Stimulated activated naive CD8-positive, alpha-beta T cell treated with anti-CD3 and anti-CD28 coated beads, Interleukin-15, Interleukin-2, amounts not matched to agents 100 ng/mL and 50 ng/mL, for 24 hours (primary cell): Measurements from ENCODE around the gene UPP1.

Experiments
- H3K27ac Mint-ChIP-seq: one replicate; pipeline ENCODE4 v1.8.0; 2021; ENCODE audit warnings: mild to moderate bottlenecking, mixed read lengths
- H3K27me3 Mint-ChIP-seq: one replicate; pipeline ENCODE4 v1.8.0; 2021; ENCODE audit warnings: mixed read lengths
- H3K36me3 Mint-ChIP-seq: one replicate; pipeline ENCODE4 v1.8.0; 2021; ENCODE audit warnings: low read depth, mixed read lengths
- H3K4me1 Mint-ChIP-seq: one replicate; pipeline ENCODE4 v1.8.0; 2021; ENCODE audit warnings: low read depth, mixed read lengths
- H3K4me3 Mint-ChIP-seq: one replicate; pipeline ENCODE4 v1.8.0; 2021; ENCODE audit warnings: mild to moderate bottlenecking, mixed read lengths
- H3K9me3 Mint-ChIP-seq: one replicate; pipeline ENCODE4 v1.8.0; 2021; ENCODE audit warnings: mixed read lengths

UPP1 gene

GRCh38 chr7:48097521-48098231 lies 8.6 kb downstream of the UPP1 start:
- no peaks in the 10 kb centered on the region for H3K27me3 Mint-ChIP-seq
- H3K9me3 Mint-ChIP-seq, result no peaks in the 10 kb centered on the region
- H3K27ac Mint-ChIP-seq, result peak overlapping the region; percentile 92
- peak overlapping the region; percentile 58 for H3K4me3 Mint-ChIP-seq
- H3K36me3 Mint-ChIP-seq, result peaks cover 75% of the 10 kb centered on the region
- H3K4me1 Mint-ChIP-seq, result peaks cover 69% of the 10 kb centered on the region

GRCh38 chr7:48098846-48099245 lies 9.8 kb downstream of the UPP1 start:
- H3K27me3 Mint-ChIP-seq, result no peaks in the 10 kb centered on the region
- peaks cover 73% of the 10 kb centered on the region for H3K36me3 Mint-ChIP-seq
- H3K9me3 Mint-ChIP-seq, result no peaks in the 10 kb centered on the region
- peak overlapping the region; percentile 92 for H3K27ac Mint-ChIP-seq
- peaks cover 61% of the 10 kb centered on the region for H3K4me1 Mint-ChIP-seq
- H3K4me3 Mint-ChIP-seq, result no peak overlapping the region

GRCh38 chr7:48099781-48100180 lies 10.7 kb downstream of the UPP1 start:
- Mint-ChIP-seq H3K27ac (no peak overlapping the region), H3K4me3 (no peak overlapping the region), H3K36me3 (peaks cover 74% of the 10 kb centered on the region), H3K27me3 (no peaks in the 10 kb centered on the region), H3K4me1 (peaks cover 53% of the 10 kb centered on the region), H3K9me3 (no peaks in the 10 kb centered on the region)

GRCh38 chr7:48101352-48101751 lies 12.3 kb downstream of the UPP1 start:
- Mint-ChIP-seq H3K4me1 (peaks cover 38% of the 10 kb centered on the region), H3K27ac (no peak overlapping the region), H3K4me3 (no peak overlapping the region), H3K9me3 (no peaks in the 10 kb centered on the region), H3K27me3 (no peaks in the 10 kb centered on the region), H3K36me3 (peaks cover 74% of the 10 kb centered on the region)

- no peak overlapping the region for H3K27ac Mint-ChIP-seq
- H3K9me3 Mint-ChIP-seq, result no peaks in the 10 kb centered on the region
- no peaks in the 10 kb centered on the region for H3K27me3 Mint-ChIP-seq
- H3K36me3 Mint-ChIP-seq, result peaks cover 73% of the 10 kb centered on the region
- peaks cover 32% of the 10 kb centered on the region for H3K4me1 Mint-ChIP-seq
- no peak overlapping the region for H3K4me3 Mint-ChIP-seq
These were observed 12.9 kb downstream of the UPP1 start for GRCh38 chr7:48101968-48102367.

GRCh38 chr7:48102530-48102929 lies 13.5 kb downstream of the UPP1 start:
- H3K4me1 Mint-ChIP-seq, result peaks cover 27% of the 10 kb centered on the region
- no peaks in the 10 kb centered on the region for H3K27me3 Mint-ChIP-seq
- H3K36me3 Mint-ChIP-seq, result peaks cover 72% of the 10 kb centered on the region
- no peak overlapping the region for H3K27ac Mint-ChIP-seq
- no peaks in the 10 kb centered on the region for H3K9me3 Mint-ChIP-seq
- H3K4me3 Mint-ChIP-seq, result no peak overlapping the region

- Mint-ChIP-seq H3K4me3 (no peak overlapping the region), H3K27ac (no peak overlapping the region), H3K4me1 (peaks cover 9% of the 10 kb centered on the region), H3K27me3 (no peaks in the 10 kb centered on the region), H3K9me3 (no peaks in the 10 kb centered on the region), H3K36me3 (peaks cover 64% of the 10 kb centered on the region)
These were observed 16.0 kb downstream of the UPP1 start for GRCh38 chr7:48105045-48105444.

GRCh38 chr7:48106906-48107659 lies 18.0 kb downstream of the UPP1 start:
- H3K4me1 Mint-ChIP-seq, result peaks cover 12% of the 10 kb centered on the region
- no peak overlapping the region for H3K4me3 Mint-ChIP-seq
- H3K27me3 Mint-ChIP-seq, result no peaks in the 10 kb centered on the region
- H3K27ac Mint-ChIP-seq, result no peak overlapping the region
- H3K9me3 Mint-ChIP-seq, result no peaks in the 10 kb centered on the region
- peaks cover 59% of the 10 kb centered on the region for H3K36me3 Mint-ChIP-seq

GRCh38 chr7:48107926-48108472 lies 18.9 kb downstream of the UPP1 start:
- Mint-ChIP-seq H3K27me3 (no peaks in the 10 kb centered on the region), H3K4me3 (no peak overlapping the region), H3K27ac (no peak overlapping the region), H3K9me3 (no peaks in the 10 kb centered on the region), H3K36me3 (peaks cover 52% of the 10 kb centered on the region), H3K4me1 (peaks cover 10% of the 10 kb centered on the region)

GRCh38 chr7:48108959-48109847 lies 20.1 kb downstream of the UPP1 start:
- no peaks in the 10 kb centered on the region for H3K27me3 Mint-ChIP-seq
- H3K9me3 Mint-ChIP-seq, result no peaks in the 10 kb centered on the region
- peaks cover 10% of the 10 kb centered on the region for H3K4me1 Mint-ChIP-seq
- H3K36me3 Mint-ChIP-seq, result peaks cover 40% of the 10 kb centered on the region
- H3K27ac Mint-ChIP-seq, result no peak overlapping the region
- H3K4me3 Mint-ChIP-seq, result no peak overlapping the region

- H3K27ac Mint-ChIP-seq, result no peak overlapping the region
These were observed 21.0 kb downstream of the UPP1 start for GRCh38 chr7:48109848-48110663.

GRCh38 chr7:48110868-48111267 lies 21.8 kb downstream of the UPP1 start:
- no peak overlapping the region for H3K4me3 Mint-ChIP-seq
- H3K27ac Mint-ChIP-seq, result no peak overlapping the region
- peaks cover 24% of the 10 kb centered on the region for H3K36me3 Mint-ChIP-seq
- no peaks in the 10 kb centered on the region for H3K9me3 Mint-ChIP-seq
- H3K4me1 Mint-ChIP-seq, result peaks cover 10% of the 10 kb centered on the region
- H3K27me3 Mint-ChIP-seq, result no peaks in the 10 kb centered on the region

More at GRCh38 chr7:48109848-48110663, 21.0 kb downstream of the UPP1 start:
- no peaks in the 10 kb centered on the region for H3K27me3 Mint-ChIP-seq
- H3K9me3 Mint-ChIP-seq, result no peaks in the 10 kb centered on the region
- H3K36me3 Mint-ChIP-seq, result peaks cover 31% of the 10 kb centered on the region
- peaks cover 10% of the 10 kb centered on the region for H3K4me1 Mint-ChIP-seq
- H3K4me3 Mint-ChIP-seq, result no peak overlapping the region

- Mint-ChIP-seq H3K4me3 (no peak overlapping the region), H3K27me3 (no peaks in the 10 kb centered on the region), H3K9me3 (no peaks in the 10 kb centered on the region), H3K4me1 (peaks cover 10% of the 10 kb centered on the region), H3K36me3 (peaks cover 19% of the 10 kb centered on the region), H3K27ac (no peak overlapping the region)
These were observed 22.5 kb downstream of the UPP1 start for GRCh38 chr7:48111596-48111995.
